ENCODE results near the gene SSRP1.

DNA sequence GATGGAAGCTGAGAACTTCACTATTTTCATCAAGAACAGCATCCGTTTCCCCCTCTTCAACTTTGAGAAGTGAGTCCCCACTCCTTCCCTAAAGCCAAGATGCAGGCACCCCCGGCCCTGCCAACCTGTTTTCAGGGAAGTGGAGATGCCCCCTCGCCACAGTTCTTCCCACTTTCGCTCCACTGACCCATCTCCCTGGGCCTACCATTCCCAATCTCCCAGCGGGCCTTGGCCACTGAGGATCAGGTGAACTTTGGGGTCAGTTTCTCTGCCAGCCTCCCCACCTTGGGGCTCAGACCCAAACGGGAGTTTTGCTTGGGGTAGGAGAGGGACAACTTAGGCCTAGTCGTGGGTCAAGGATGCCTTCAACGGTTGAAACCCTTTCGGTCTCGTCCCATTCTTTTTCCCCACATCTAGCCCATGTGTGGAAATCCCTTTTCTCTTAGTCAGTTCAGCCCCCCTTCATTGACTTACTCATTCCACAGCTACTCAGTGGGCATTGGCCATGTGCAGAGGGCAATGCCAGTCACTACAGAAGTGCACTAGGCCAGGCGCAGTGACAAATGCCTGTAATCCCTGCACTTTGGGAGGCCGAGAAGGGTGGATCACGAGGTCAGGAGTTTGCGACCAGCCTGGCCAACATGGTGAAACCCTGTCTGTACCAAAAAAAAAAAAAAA is 13.1 kb upstream of the SSRP1 start:
- no peak for TF ChIP-seq GATA2 (IDR thresholded peaks at IDR 0.05; ENCODE audit: low read depth, low read length)
- no peak for TF ChIP-seq GATA3 (IDR thresholded peaks at IDR 0.05; ENCODE audit: low read depth, low read length)
